Sigmoid colon (tissue), 7 donors: ENCODE measurements around the gene POLR2F. TPM values are rescaled to one million over a fixed set of nuclear protein-coding genes. Genes with fewer than 3 reads are reported as not detected.

Experiments
- DNase-seq: peaks from one replicate; pipeline ENCODE4 v3.0.0-alpha.2; 2019
- H3K27ac ChIP-seq, 4 donors: fragments of 200-600 bp; sonication (generic); one replicate each; pipeline ENCODE4 v1.5.1; 2016 to 2019; ENCODE audit warnings: mild to moderate bottlenecking in 1 of 4
- H3K27me3 ChIP-seq, 3 donors: fragments of 200-600 bp; sonication (generic); one replicate each; pipeline ENCODE4 v1.5.1; 2019; ENCODE audit warnings: mild to moderate bottlenecking in 1 of 3
- H3K36me3 ChIP-seq, 4 donors: fragments of 200-600 bp; sonication (generic); one replicate each; pipeline ENCODE4 v1.5.1; 2016 to 2019
- H3K4me1 ChIP-seq, 4 donors: fragments of 200-600 bp; sonication (generic); one replicate each; pipeline ENCODE4 v1.5.1; 2017 to 2019
- H3K4me3 ChIP-seq, 4 donors: fragments of 200-600 bp; sonication (generic); one replicate each; pipeline ENCODE4 v1.5.1; 2017 to 2019; ENCODE audit warnings: mild to moderate bottlenecking in 2 of 4, moderate library complexity in 1 of 4
- H3K9me3 ChIP-seq, 4 donors: fragments of 200-600 bp in 3 of 4; sonication (generic) in 3 of 4; one replicate each; pipeline versions ENCODE4 v1.5.1 to v1.6.1; 2013 to 2019
- EP300 ChIP-seq, 4 donors: sonication (generic); formaldehyde crosslinking; IDR thresholded peaks; one replicate each; pipeline ENCODE4 v1.6.1; 2017; ENCODE audit warnings: antibody characterized with exemption in 4 of 4
- POLR2A ChIP-seq, 2 donors: fragments of 450-650 bp; IDR thresholded peaks; one replicate each; pipeline ENCODE4 v1.6.1; 2016; ENCODE audit warnings: antibody characterized with exemption in 2 of 2, mild to moderate bottlenecking in 2 of 2, moderate library complexity in 2 of 2
- POLR2AphosphoS5 ChIP-seq, 4 donors: sonication (generic); formaldehyde crosslinking; IDR thresholded peaks; one replicate each; pipeline ENCODE4 v1.6.1; 2017; ENCODE audit warnings: antibody characterized with exemption in 4 of 4
- WGBS, 2 donors: extraction: QIAGEN DNeasy Blood & Tissue Kit; methylation state at CpG; one replicate each; pipeline ENCODE4 v1.1.7; 2013; 5-methylcytosine and 5-hydroxymethylcytosine counted together
- intact Hi-C: fragments of 100-400 bp; cut with DNase I; formaldehyde crosslinking; loops from one replicate; pipeline ENCODE4 v1.15.1; 2023
- polyA plus RNA-seq, 3 donors: library from polyadenylated mRNA; stranded (reverse); fragments of 200-250 nt; gene quantifications; one replicate each; pipeline ENCODE4 v1.2.3, GENCODE V29; 2013
- total RNA-seq, 4 donors: library from RNA; depleted of rRNA; stranded (reverse); fragments of >200 nt; gene quantifications; one replicate each; pipeline ENCODE4 v1.1.0, GENCODE V29; 2016
- TF ChIP-seq, protein P1 (sequence below), 4 experiments: fragments of 450-650 bp in 3 of 4; fragments of 200-600 bp in 1 of 4; IDR thresholded peaks; one replicate each; pipeline ENCODE4 v1.5.1; 2016 to 2019; ENCODE audit warnings: antibody characterized with exemption in 4 of 4, mild to moderate bottlenecking in 3 of 4, moderate library complexity in 2 of 4
- donor health status: healthy with polysubstance abuse.
- donor health status: Bipolar disorder and iron deficiency.
- donor health status: healthy.

Gene POLR2F
- total and polyA plus RNA-seq, 7 donors: 47.9 to 149 (median 96.9) TPM

DNA sequence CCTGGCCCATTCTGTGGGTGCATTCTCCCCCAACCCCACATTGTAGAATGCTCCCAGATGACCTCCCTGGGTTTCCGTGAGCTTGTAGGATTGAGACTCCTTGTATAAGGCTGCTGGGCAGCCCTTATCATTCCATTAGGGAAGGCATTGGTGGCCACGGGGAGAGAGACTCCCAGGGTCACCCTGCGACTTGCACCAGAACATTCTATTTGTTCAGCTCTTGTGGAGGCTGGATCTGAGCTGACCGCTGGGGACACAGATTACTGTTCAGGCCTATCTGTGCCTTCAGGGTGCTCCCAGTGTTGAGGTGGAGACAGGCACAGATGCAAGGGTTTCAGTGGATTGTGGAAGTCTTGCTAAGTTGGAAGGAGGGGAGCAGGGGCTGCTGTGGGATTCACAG is 29.6 kb upstream of the POLR2F start:
- H3K4me1 ChIP-seq: peaks cover 0 to 52% (median 38%) of the 10 kb centered on the region in 4 donors
- intact Hi-C loops: no loop called here

DNA sequence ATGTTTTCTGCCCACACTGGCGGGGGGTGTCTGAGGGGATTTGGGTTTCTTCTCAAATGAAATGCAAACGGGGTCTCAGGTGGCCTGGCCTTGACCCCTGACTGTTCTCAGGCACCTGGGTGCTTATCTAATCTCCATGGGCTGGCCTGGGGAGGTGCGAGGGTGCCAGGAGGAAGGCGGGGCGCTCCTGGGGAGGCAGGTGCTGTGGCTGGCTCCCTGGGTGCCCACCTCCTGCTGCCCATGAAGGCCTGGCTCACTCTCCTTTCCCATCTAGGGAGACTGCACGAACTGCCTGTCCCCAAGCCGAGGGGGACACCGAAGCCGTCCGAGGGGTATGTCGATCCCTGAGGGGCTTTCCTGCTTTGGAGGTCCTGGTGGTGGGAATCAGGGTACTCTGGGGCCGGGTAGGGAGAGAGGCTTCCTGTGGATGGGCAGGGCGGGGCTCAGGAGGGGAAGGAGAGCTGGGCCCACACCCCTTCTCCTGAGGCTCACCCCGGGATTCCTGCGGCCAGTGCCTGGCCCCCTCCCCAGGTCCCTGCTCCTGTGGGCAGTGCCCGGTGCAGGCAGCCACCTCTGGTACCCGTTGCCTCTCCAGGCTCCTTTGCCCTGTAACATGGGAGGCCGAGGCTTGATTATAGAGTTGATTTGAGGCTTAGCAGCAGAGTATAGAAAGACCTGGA is 29.0 kb upstream of the POLR2F start:
- no peak overlapping the region for H3K4me3 ChIP-seq
- DNase-seq: no peak
- intact Hi-C loops: no loop called here
- H3K27me3 ChIP-seq: no peaks in the 10 kb centered on the region
- H3K27ac ChIP-seq: peak overlapping the region; percentile 25 to 97 (median 71)
- peaks cover 0 to 57% (median 41%) of the 10 kb centered on the region in 4 donors for H3K4me1 ChIP-seq
- peaks cover 46 to 99% (median 82%) of the 10 kb centered on the region in 4 donors for H3K36me3 ChIP-seq
- H3K9me3 ChIP-seq: no peaks in the 10 kb centered on the region
- no peak for TF ChIP-seq EP300 (IDR thresholded peaks at IDR 0.05)
- no peak for TF ChIP-seq POLR2A (IDR thresholded peaks at IDR 0.05)
- TF ChIP-seq POLR2AphosphoS5 (IDR thresholded peaks at IDR 0.05): no peak
- TF ChIP-seq, protein P1, sequence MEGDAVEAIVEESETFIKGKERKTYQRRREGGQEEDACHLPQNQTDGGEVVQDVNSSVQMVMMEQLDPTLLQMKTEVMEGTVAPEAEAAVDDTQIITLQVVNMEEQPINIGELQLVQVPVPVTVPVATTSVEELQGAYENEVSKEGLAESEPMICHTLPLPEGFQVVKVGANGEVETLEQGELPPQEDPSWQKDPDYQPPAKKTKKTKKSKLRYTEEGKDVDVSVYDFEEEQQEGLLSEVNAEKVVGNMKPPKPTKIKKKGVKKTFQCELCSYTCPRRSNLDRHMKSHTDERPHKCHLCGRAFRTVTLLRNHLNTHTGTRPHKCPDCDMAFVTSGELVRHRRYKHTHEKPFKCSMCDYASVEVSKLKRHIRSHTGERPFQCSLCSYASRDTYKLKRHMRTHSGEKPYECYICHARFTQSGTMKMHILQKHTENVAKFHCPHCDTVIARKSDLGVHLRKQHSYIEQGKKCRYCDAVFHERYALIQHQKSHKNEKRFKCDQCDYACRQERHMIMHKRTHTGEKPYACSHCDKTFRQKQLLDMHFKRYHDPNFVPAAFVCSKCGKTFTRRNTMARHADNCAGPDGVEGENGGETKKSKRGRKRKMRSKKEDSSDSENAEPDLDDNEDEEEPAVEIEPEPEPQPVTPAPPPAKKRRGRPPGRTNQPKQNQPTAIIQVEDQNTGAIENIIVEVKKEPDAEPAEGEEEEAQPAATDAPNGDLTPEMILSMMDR (IDR thresholded peaks at IDR 0.05): no peak
- 69 to 90% methylated on average over 18 of the region's 18 CpGs for WGBS, 2 donors

More for the DNA sequence above, 29.6 kb upstream of the POLR2F start:
- Histone ChIP-seq H3K36me3 (peaks cover 44 to 99% (median 81%) of the 10 kb centered on the region in 4 donors), H3K9me3 (no peaks in the 10 kb centered on the region), H3K27me3 (no peaks in the 10 kb centered on the region), H3K27ac (peak overlapping the region in 3 of 4 donors; percentile 58 to 97 (median 84)), H3K4me3 (no peak overlapping the region)
- TF ChIP-seq EP300 (IDR thresholded peaks at IDR 0.05): no peak
- DNase-seq: no peak
- 91 to 93% methylated on average over 4 of the region's 4 CpGs for WGBS, 2 donors

DNA sequence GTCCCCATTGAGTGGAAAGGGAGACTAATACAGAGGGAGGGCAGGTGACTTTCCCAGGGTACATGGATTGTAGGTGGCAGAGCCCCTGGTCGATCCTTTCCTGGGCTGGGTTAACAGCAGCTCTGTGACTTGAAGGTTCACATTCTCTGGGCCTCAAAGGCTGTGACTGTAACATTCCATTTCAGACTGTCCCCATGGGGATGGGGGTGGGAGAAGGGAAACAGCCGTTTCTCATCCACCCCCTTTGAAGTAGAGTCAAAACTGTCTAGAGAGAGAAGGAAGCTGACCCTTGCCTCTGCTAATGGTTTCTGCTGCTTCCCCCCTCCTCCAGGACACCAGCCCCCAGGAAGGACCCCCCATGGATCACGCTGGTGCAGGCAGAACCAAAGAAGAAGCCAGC is 28.2 kb upstream of the POLR2F start:
- Histone ChIP-seq H3K4me1 (peaks cover 0 to 65% (median 49%) of the 10 kb centered on the region in 4 donors), H3K4me3 (no peak overlapping the region), H3K9me3 (no peaks in the 10 kb centered on the region), H3K27ac (peak overlapping the region in 3 of 4 donors; percentile 58 to 97 (median 84)), H3K27me3 (no peaks in the 10 kb centered on the region), H3K36me3 (peaks cover 52 to 99% (median 80%) of the 10 kb centered on the region in 4 donors)
- intact Hi-C loops: no loop called here
- 72 to 75% methylated on average over 3 of the region's 3 CpGs for whole genome bisulfite sequencing, 2 donors
- TF ChIP-seq, protein P1 (IDR thresholded peaks at IDR 0.05): no peak
- TF ChIP-seq POLR2AphosphoS5 (IDR thresholded peaks at IDR 0.05) (no peak), EP300 (IDR thresholded peaks at IDR 0.05) (no peak), POLR2A (IDR thresholded peaks at IDR 0.05) (no peak)
- DNase-seq: no peak

DNA sequence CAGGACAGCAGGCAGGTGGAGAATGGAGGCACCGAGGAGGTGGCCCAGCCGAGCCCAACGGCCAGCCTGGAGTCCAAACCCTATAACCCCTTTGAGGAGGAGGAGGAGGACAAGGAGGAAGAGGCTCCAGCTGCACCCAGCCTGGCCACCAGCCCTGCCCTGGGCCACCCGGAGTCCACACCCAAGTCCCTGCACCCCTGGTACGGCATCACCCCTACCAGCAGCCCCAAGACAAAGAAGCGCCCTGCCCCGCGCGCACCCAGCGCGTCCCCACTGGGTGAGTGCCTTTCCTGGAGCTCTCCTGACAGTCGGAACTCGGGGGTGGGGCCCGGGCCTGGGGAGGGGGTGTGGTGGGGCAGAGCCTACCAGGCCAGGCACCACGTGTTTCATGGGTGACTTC is 27.7 kb upstream of the POLR2F start:
- H3K36me3 ChIP-seq: peaks cover 52 to 99% (median 79%) of the 10 kb centered on the region in 4 donors
- H3K4me1 ChIP-seq: peaks cover 0 to 69% (median 53%) of the 10 kb centered on the region in 4 donors
- peak overlapping the region; percentile 20 to 97 (median 71) for H3K27ac ChIP-seq
- DNase-seq: no peak
- intact Hi-C loops: no loop called here
- no peak overlapping the region for H3K4me3 ChIP-seq
- 91 to 94% methylated on average over 15 of the region's 15 CpGs for WGBS, 2 donors
- no peaks in the 10 kb centered on the region for H3K9me3 ChIP-seq
- no peaks in the 10 kb centered on the region for H3K27me3 ChIP-seq
- TF ChIP-seq EP300 (IDR thresholded peaks at IDR 0.05): no peak
- no peak for TF ChIP-seq POLR2AphosphoS5 (IDR thresholded peaks at IDR 0.05)
- TF ChIP-seq POLR2A (IDR thresholded peaks at IDR 0.05): no peak
- TF ChIP-seq, protein P1 (IDR thresholded peaks at IDR 0.05): no peak

DNA sequence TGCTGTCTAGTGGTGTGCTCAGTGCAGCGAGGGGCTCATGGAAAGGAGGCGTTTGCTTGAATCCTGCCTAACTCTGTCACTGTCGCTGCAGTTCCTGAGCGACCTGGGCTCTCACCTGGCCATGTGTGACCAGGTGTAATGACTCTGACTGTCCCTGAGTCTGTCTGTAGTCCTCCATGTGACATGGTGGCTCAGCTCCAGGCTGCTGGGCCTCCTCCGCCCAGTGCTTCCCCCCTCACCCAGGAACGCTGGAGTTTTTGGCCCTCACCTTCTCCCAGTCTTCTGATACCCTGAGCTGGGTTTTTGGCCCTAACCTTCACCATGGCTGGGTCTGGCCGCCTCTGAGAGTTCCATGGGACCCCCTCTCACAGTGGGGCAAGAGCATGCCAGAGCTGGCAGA is 27.1 kb upstream of the POLR2F start:
- no peaks in the 10 kb centered on the region for H3K27me3 ChIP-seq
- TF ChIP-seq POLR2A (IDR thresholded peaks at IDR 0.05): no peak
- no peak for TF ChIP-seq POLR2AphosphoS5 (IDR thresholded peaks at IDR 0.05)
- TF ChIP-seq EP300 (IDR thresholded peaks at IDR 0.05): no peak
- TF ChIP-seq, protein P1 (IDR thresholded peaks at IDR 0.05): no peak
- intact Hi-C loops: no loop called here
- peaks cover 52 to 99% (median 73%) of the 10 kb centered on the region in 4 donors for H3K36me3 ChIP-seq
- no peaks in the 10 kb centered on the region for H3K9me3 ChIP-seq
- peaks cover 0 to 66% (median 54%) of the 10 kb centered on the region in 4 donors for H3K4me1 ChIP-seq
- no peak overlapping the region for H3K4me3 ChIP-seq
- DNase-seq: no peak
- peak overlapping the region; percentile 27 to 97 (median 71) for H3K27ac ChIP-seq
- 93 to 94% methylated on average over 7 of the region's 7 CpGs for WGBS, 2 donors
